ENCODE data around the gene PRKCE. TPM values are rescaled to one million over a fixed set of nuclear protein-coding genes. Genes with fewer than 3 reads are reported as not detected.
A peak's percentile ranks its signal among the peaks of the same experiment; 100 is the strongest.

The PRKCE gene
- total RNA-seq, 1 donor from 2014 or later, result 12.0 TPM

- TF ChIP-seq, protein P1, sequence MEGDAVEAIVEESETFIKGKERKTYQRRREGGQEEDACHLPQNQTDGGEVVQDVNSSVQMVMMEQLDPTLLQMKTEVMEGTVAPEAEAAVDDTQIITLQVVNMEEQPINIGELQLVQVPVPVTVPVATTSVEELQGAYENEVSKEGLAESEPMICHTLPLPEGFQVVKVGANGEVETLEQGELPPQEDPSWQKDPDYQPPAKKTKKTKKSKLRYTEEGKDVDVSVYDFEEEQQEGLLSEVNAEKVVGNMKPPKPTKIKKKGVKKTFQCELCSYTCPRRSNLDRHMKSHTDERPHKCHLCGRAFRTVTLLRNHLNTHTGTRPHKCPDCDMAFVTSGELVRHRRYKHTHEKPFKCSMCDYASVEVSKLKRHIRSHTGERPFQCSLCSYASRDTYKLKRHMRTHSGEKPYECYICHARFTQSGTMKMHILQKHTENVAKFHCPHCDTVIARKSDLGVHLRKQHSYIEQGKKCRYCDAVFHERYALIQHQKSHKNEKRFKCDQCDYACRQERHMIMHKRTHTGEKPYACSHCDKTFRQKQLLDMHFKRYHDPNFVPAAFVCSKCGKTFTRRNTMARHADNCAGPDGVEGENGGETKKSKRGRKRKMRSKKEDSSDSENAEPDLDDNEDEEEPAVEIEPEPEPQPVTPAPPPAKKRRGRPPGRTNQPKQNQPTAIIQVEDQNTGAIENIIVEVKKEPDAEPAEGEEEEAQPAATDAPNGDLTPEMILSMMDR (IDR thresholded peaks at IDR 0.05), result no peak
- Mint-ChIP-seq H3K9me3 (ENCODE audit: low read depth) (no peaks in the 10 kb centered on the region), H3K4me3 (ENCODE audit: unreplicated experiment) (no peak overlapping the region)
These were observed 47.1 kb downstream of the PRKCE start for GRCh38 chr2:45698554-45698953.

GRCh38 chr2:45699032-45699658 is 47.7 kb downstream of the PRKCE start:
- no peaks in the 10 kb centered on the region for H3K36me3 Mint-ChIP-seq (ENCODE audit: low read depth)
- H3K27me3 Mint-ChIP-seq (ENCODE audit: low read depth), result no peaks in the 10 kb centered on the region
- TF ChIP-seq, protein P1 (IDR thresholded peaks at IDR 0.05), result no peak
- peaks cover 23% of the 10 kb centered on the region for H3K4me1 Mint-ChIP-seq (ENCODE audit: low read depth)
- no peak for DNase-seq (ENCODE audit: low spot score)
- H3K27ac Mint-ChIP-seq (ENCODE audit: unreplicated experiment), result peak overlapping the region; percentile 50
- H3K4me3 Mint-ChIP-seq (ENCODE audit: unreplicated experiment), result no peak overlapping the region
- H3K9me3 Mint-ChIP-seq (ENCODE audit: low read depth), result no peaks in the 10 kb centered on the region

More at GRCh38 chr2:45698554-45698953, 47.1 kb downstream of the PRKCE start:
- Mint-ChIP-seq H3K27me3 (ENCODE audit: low read depth) (no peaks in the 10 kb centered on the region), H3K36me3 (ENCODE audit: low read depth) (no peaks in the 10 kb centered on the region), H3K27ac (ENCODE audit: unreplicated experiment) (no peak overlapping the region), H3K4me1 (ENCODE audit: low read depth) (peaks cover 20% of the 10 kb centered on the region)
- DNase-seq (ENCODE audit: low spot score), result no peak

- Mint-ChIP-seq H3K36me3 (ENCODE audit: low read depth) (no peaks in the 10 kb centered on the region), H3K9me3 (ENCODE audit: low read depth) (no peaks in the 10 kb centered on the region), H3K4me3 (ENCODE audit: unreplicated experiment) (no peak overlapping the region), H3K4me1 (ENCODE audit: low read depth) (peaks cover 30% of the 10 kb centered on the region), H3K27ac (ENCODE audit: unreplicated experiment) (no peak overlapping the region), H3K27me3 (ENCODE audit: low read depth) (no peaks in the 10 kb centered on the region)
- TF ChIP-seq, protein P1 (IDR thresholded peaks at IDR 0.05), result no peak
- DNase-seq (ENCODE audit: low spot score), result no peak
These were observed 49.0 kb downstream of the PRKCE start for GRCh38 chr2:45700407-45701013.

GRCh38 chr2:45705233-45705632 is 53.8 kb downstream of the PRKCE start:
- H3K9me3 Mint-ChIP-seq (ENCODE audit: low read depth), result no peaks in the 10 kb centered on the region
- peak overlapping the region; percentile 28 for H3K27ac Mint-ChIP-seq (ENCODE audit: unreplicated experiment)
- no peaks in the 10 kb centered on the region for H3K27me3 Mint-ChIP-seq (ENCODE audit: low read depth)
- no peak for DNase-seq (ENCODE audit: low spot score)
- TF ChIP-seq, protein P1 (IDR thresholded peaks at IDR 0.05), result no peak
- peaks cover 2% of the 10 kb centered on the region for H3K36me3 Mint-ChIP-seq (ENCODE audit: low read depth)
- no peak overlapping the region for H3K4me3 Mint-ChIP-seq (ENCODE audit: unreplicated experiment)
- peaks cover 23% of the 10 kb centered on the region for H3K4me1 Mint-ChIP-seq (ENCODE audit: low read depth)

GRCh38 chr2:45706033-45706432 is 54.6 kb downstream of the PRKCE start:
- no peaks in the 10 kb centered on the region for H3K27me3 Mint-ChIP-seq (ENCODE audit: low read depth)
- peaks cover 23% of the 10 kb centered on the region for H3K4me1 Mint-ChIP-seq (ENCODE audit: low read depth)
- TF ChIP-seq, protein P1 (IDR thresholded peaks at IDR 0.05), result no peak
- no peak for DNase-seq (ENCODE audit: low spot score)
- no peaks in the 10 kb centered on the region for H3K9me3 Mint-ChIP-seq (ENCODE audit: low read depth)
- peaks cover 2% of the 10 kb centered on the region for H3K36me3 Mint-ChIP-seq (ENCODE audit: low read depth)
- peak overlapping the region; percentile 96 for H3K27ac Mint-ChIP-seq (ENCODE audit: unreplicated experiment)
- no peak overlapping the region for H3K4me3 Mint-ChIP-seq (ENCODE audit: unreplicated experiment)
